HCEC 1CT (cell line): ENCODE results near the gene ARHGAP11A.
"Not testable (repeated sequence)": the region's sequence is repeated elsewhere in the genome, so short reads cannot be mapped to it uniquely, and the experiment has no call there.

Experiments used
- DNase-seq: peaks from one replicate; pipeline ENCODE4 v3.0.0-alpha.2; 2017

Gene ARHGAP11A

GRCh38 chr15:32615051-32615870 is at the start of gene ARHGAP11A:
Gene ARHGAP11A (plus strand): TSS chr15:32615504. CDS start chr15:32616212, 708 bp downstream.
- peak; percentile 86 for DNase-seq

DNA sequence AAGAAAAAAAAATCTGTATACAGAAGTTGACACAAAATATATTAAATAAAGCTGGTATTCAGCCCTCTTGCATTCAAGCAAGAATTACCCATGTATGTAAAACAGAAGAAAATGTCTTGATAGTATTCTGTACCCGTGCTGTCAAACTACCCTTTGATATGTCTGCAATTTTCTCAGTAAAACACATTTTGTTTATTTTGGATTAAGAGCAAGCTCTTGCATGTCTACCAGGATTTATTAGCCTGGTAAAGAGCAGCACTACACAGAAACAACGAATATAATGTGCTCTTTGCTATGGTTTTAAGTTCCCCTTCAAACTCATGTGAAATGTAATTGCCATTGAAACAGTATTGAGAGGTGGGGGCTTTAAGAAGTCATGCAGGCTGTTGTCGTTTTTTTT is 46.3 kb upstream of the ARHGAP11A start:
- DNase-seq = not testable (repeated sequence)

- not testable (repeated sequence) for DNase-seq
Observed at GRCh38 chr15:32578482-32578881, 36.8 kb upstream of the ARHGAP11A start.

DNA sequence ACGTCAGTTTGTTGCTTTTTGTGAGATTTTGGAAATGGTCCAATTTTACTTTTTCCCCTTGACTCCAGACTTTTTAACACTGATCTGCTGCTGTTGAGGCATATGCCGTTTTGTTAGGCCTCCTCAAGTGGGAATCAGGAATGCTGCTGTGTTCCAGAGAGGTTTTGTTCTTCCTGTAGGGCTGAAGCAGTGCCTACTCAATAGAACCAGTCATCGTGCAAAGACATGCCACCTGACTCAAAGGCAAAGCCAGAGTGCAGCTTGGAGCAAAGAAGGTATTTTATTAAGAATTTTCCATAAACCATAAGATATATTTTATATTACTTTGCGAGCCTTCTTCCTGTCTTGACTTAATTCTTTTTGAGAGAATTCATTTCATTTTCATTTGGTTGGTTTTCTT is 29.5 kb upstream of the ARHGAP11A start:
- DNase-seq = not testable (repeated sequence)

DNA sequence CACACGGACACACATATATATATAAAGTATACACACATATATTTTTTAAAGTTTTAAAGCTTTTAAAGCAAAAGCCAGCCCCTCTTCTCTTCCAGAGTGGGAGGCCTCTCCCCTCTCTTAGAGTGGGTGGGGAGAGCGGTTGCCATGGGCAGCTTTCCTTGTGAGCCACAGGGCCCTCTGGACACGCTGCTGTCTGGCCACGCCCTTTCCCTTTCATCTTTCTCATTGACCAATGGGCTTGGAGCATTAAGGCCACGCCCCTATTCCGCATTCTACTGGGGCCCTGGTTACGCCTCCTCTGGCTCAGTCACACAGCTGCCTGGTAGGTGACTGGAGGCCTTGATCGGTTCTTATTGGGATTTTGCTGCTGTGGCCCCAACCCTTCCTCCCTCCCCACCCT is 22.2 kb upstream of the ARHGAP11A start, which contains the start of gene GOLGA8N:
Gene GOLGA8N, plus strand, starts transcription at position 306 of the 400 bp plus-strand sequence.
- DNase-seq = not testable (repeated sequence)

DNA sequence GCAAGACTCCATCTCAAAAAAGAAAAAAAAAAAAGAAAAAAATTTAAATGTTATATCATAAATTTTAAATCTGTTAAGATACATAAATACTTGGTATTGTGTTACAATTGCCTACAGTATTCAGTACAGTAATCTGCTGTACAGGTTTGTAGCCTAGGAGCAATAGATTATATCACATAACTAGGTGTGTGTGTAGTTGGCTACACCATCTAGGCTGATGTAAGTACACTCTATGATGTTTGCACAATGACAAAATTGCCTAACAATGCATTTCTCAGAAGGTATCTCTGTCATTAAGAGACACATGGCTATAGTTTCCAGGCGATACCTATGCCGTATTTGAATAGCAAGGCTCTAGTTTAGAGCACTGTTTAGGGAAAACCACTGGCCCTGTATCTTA is 5.8 kb upstream of the ARHGAP11A start:
- DNase-seq = not testable (repeated sequence)

DNA sequence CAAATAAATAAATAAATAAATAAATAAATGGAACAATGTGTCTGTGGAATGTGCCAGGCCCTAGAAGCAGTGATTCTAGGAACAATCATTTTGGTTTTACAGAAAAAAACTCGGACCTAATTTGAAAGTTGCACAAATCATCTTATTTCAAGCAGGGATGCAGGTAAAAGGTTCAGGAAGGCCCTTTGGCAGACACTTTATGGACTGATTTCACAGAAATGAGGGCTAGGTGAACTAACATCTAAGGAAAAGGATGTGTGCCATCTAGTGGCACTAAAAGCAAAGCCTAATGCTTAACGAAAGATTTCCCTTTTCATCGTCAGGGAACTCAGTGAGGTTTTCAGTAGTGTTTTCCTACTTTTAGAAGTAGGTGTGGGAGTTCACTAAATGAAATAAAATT is 4.6 kb upstream of the ARHGAP11A start:
- DNase-seq = peak; percentile 36

DNA sequence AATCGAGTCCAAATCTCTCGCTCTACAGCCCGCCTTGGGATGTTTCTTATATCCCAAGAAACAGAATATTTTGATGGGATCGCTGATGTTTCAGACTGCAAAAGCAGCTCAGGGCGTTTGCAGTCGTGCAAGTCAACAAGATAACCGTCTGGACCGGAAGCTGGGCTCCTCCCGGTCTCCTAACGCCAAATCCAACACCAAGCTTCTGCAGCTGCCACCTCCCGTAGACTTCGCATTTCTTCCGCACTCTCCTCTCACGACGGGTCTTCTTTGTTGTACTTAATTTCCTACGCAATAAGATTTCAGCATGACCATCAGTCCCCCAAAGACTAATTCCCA is 623 bp upstream of the ARHGAP11A start:
- DNase-seq = not testable (repeated sequence)

- not testable (repeated sequence) for DNase-seq
Observed at GRCh38 chr15:32615871-32616426, 645 bp downstream of the ARHGAP11A start.

- no peak for DNase-seq
Observed at GRCh38 chr15:32636410-32636809, 21.1 kb downstream of the ARHGAP11A start.

- DNase-seq = no peak
Observed at GRCh38 chr15:32636908-32637567, 21.7 kb downstream of the ARHGAP11A start.

- DNase-seq = no peak
Observed at GRCh38 chr15:32637704-32638103, 22.4 kb downstream of the ARHGAP11A start.

- DNase-seq = no peak
Observed at GRCh38 chr15:32641517-32642059, 26.3 kb downstream of the ARHGAP11A start, which contains the start of gene SCG5. Gene SCG5 (plus strand): TSS chr15:32641710. CDS start chr15:32643593, 1,883 bp downstream.

DNA sequence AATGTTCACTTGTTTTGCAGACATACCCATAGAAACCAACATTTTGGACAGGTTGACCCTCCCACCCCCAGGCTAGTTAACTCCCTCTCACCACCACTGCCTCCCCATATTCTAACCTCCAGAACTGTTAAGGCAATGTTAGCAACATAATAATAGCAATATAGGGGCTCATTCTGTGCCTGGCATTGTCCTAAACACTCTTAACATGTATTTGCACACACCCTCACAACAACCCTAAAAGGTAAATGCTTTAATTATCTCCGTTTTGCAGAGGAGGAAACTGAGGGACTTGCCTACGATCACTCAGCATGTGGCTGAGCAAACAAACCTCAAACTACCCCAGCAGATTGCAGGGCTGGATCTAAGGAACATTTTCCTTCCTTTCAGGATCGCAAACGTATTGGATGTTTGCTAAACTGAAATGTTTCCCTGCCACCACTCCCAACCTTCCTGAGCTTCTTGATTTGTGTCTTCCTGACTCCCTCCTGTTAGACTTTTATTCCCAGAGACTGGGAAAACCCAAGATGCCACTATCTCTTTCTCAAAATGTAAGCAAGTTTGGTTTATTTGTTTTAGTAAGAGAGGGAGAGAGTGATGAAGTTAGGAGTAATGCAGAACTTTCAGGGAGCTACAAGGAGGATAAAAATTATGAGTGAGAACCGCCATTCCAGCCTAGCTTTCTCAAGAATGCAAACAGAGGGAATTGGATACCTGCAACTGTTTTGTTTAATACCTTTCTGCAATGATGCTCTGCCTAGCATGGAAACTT is 27.5 kb downstream of the ARHGAP11A start:
- DNase-seq = no peak

DNA sequence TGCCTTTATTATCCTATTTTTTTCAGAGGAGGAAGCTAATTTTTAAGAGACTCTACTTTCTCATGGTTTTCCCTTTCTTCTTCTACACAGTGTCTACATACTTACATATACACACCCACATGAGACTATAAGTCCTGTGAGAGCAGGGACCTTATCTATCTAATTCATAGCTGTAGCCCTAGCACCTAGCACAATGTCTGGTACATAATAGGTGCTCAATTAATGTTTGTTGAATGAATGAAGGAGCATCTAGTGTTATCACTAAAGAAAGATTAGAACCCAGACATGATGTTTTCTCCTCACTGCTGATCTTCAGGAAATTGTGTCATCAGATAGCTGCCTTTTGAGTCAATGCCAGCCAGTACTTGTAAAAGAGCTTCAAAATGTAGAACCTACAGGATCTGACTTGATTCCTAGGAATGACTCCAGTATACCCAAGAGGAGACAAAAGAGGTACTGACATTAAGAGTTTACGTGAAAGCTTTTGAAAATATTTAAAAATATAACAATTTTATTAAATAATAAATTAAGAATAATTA is 28.7 kb downstream of the ARHGAP11A start:
- no peak for DNase-seq

DNA sequence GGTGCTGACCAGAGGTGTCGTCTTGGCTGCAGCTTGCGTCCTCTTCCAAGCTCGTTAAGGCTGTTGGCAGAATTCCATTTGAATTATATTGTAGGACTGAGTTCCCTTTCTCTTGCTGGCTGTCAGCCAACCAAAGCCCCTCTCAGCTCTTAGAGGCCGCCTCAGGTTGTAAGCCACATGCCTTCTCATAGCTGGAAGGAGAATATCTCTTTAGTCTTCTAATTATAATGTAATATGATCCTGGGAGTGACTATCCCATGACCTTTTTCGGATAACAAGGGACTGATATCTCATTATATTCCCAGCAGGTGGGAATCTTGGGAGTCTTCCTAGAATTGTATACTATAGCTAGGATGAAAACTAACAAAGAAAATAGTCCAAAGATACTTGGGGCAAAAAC is 31.0 kb downstream of the ARHGAP11A start:
- DNase-seq = no peak

DNA sequence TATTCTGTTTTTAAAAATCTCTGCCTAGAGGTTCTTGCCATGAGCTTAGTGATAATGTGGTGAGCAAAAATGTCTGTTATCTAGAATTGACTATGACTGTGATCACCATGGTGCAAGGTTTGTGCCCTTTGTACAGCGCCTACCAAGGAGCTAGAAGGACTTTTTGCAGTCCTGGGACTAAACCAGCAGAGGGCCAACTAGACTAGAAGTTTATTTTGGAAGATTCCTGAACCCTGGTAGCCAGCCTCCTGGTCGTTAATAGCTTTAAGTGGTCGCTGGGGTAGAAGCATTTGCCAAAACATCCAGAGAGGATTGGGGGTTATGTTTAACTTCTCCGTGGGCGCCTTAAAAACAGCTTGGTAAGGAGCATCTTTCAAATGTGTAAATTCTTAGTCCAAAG is 34.0 kb downstream of the ARHGAP11A start:
- DNase-seq = peak; percentile 45

GRCh38 chr15:32651229-32651837 is 36.0 kb downstream of the ARHGAP11A start:
- peak; percentile 75 for DNase-seq

DNA sequence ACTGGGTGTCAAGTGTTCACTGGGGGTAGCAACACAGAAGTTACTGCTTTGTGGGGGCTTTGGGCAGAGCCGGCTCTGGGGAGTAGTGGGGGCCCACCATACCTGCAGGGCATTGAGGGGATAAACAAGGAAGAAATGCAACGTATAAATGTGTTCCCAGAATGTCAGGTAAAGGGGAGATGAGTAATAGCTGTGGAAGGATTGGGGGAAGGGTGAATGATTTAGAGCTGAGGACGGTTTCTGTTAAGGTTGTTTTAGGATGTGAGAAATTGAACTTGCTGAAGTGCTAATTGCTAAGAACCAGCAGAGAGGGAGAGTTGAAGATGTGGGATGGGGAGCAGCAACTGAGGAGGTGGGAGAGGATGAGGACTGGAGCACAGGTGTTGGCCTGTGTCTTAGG is 36.9 kb downstream of the ARHGAP11A start:
- DNase-seq = no peak

DNA sequence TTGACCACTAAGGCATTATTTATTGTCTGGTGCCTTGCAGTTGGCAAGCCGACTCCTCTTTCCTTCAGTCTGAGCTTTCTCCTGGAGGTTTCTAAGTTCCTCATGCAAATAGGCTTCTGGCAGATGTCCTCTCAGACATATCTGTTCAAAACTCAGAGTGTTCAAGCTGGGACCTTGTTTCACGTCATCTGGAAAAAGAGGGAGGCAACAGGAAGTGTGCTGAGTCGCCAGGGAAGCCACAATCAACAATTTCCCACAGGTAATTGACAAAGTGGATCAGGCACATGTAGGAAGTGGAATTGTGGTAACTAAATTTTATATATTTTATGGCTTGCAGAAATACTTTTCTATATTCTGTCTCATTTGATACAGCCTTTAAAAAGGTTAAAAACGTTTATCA is 40.8 kb downstream of the ARHGAP11A start:
- no peak for DNase-seq

DNA sequence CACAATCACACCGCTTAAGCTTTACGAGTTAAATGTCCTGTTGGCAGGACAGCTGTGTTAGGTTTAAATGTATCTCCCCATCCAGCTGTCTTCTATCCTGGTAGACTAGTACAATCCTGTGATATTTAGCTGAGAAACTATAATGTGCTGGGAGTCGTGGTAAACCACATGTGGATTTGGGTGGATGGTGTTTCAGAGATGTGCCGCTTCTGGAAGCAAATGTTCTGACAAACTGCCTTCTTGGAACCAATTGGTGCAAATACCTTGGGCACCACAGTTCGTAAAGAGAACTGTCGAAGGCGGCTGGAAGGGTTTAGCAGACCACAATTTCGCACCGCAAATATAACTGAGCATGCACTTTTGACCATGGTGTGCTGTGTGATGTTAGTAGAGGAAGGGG is 41.2 kb downstream of the ARHGAP11A start:
- DNase-seq = no peak
